ENCODE measurements around the gene MRPS30.
"Not testable (repeated sequence)": the region's sequence is repeated elsewhere in the genome, so short reads cannot be mapped to it uniquely, and the experiment has no call there.

The MRPS30 gene

DNA sequence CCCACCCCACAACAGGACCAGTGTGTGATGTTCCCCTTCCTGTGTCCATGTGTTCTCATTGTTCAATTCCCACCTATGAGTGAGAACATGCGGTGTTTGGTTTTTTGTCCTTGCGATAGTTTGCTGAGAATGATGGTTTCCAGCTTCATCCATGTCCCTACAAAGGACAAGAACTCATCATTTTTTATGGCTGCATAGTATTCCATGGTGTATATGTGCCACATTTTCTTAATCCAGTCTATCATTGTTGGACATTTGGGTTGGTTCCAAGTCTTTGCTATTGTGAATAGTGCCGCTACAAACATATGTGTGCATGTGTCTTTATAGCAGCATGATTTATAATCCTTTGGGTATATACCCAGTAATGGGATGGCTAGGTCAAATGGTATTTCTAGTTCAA lies 15.9 kb downstream of the MRPS30 start:
- not testable (repeated sequence) for DNase-seq

GRCh38 chr5:44827681-44828080 lies 18.9 kb downstream of the MRPS30 start:
- DNase-seq = no peak

DNA sequence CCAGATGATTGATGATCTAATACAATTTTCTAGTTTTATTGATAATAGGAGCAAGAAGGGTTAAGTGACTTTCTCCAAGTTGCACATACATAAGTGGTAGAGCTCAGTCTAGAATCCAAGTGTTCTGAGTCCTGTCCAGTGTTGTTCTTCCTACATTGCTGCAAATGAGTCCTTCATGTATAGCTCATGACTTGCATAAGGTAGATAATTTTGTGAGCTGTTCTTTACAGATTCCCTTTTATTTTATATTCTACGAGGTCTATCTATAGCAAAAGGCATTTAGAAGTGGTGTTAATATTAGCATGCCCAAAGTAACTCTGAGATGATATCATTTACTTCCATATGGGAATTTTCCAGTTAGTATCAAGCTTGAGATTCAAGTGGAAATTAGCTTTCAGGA lies 20.0 kb downstream of the MRPS30 start:
- no peak for DNase-seq

DNA sequence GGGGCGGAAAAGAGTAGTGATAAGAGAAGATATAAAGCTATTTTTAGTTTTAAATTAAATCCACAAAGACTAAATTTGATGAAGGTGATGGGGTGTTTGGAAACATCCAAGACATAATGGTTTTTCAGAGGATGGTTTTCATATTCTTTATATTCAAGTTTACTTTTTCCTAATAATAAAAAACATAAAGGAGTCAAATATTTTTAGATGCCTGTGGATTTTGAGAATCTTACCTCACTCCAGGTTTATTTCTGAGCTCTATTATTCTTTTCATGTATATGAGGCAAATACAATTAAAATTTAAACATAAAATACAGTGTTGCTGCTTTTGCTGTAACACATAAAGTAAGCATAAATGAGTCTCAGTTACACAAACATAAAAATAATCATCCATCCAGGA lies 22.2 kb downstream of the MRPS30 start:
- no peak for DNase-seq

DNA sequence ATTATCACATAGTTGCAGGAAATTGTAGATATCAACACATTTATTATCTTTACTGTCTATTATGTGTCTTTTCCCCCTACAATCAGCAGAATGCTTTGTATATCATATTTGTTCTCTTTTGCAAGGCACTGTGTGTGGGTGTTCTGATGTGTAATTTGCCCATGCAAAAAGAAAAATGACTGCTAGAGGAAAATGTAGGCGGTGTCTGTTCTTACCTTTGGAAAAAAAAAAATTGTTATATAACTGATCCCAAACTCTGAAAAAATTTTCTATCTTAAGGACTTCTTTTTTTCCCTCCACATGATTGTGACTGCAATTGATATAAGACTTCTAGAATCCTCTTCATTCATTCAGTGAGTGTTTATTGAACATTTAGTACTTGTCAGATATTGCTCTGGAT lies 24.5 kb downstream of the MRPS30 start:
- no peak for DNase-seq

DNA sequence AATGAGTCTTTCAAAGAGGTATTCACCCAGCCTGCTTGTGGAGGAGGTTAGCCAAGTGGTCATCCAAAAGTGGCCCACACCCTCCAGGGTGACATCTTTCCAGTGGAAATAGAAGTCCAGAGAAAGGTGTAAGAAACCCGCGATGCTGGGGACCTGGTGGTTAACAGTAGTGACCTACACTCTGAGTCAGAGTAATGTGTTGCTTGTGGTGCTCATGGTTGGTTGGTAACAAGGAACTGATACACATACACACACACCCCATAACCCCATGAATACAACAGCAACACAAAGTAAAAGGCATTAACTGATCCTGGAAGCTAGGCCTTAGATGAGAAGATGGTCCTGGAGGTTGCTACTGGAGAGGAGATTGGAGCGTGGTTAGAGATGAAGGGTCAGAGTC lies 26.9 kb downstream of the MRPS30 start:
- no peak for DNase-seq

DNA sequence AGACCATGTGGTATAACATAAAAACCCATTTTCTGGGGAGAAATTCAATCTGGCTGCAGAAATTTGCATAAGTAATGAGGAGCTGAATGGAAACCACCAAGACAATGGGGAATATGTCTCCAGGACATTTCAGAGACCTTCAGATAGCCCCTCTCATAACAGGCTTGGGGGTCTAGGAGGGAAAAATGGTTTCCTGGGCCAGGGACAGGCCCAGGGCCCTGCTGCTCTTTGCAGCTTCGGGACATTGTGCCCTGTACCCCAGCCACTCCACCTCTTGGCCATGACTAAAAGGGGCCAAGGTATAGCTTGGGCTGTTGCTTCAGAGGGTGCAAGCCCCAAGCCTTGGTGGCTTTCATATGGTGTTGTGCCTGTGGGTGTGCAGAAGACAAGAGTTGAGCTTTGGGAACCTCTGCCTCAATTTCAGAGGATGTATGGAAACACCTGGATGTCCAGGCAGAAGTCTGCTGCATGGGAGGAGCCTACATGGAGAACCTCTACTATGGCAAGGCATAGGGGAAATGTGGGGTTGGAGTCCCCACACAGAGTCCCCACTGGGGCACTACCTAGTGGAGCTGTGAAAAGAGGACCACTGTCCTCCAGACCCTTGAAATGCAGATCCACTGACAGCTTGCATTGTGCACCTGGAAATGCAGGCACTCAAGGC lies 30.4 kb downstream of the MRPS30 start:
- no peak for DNase-seq

- DNase-seq = no peak
Measured at GRCh38 chr5:44842496-44843282, 33.9 kb downstream of the MRPS30 start.

DNA sequence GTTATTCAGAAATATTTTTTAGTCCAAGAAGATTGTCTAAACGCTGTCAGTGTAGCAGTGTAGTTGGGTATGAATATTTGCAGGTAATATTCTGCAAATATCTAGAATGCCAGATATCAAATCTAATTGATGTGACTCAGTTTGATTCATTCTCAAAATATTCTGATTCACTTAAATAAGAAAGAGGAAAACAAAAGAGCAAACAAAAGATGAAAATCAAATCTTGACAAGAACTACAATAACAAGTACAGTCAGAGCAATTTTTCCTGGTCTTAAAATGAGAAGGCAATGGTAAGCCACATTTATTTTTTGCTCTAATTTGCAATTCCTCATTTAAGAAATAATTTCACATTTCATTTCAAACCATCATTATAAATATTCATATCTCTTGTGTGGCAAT lies 36.0 kb downstream of the MRPS30 start:
- DNase-seq = no peak

GRCh38 chr5:44845777-44846176 lies 37.0 kb downstream of the MRPS30 start:
- no peak for DNase-seq

DNA sequence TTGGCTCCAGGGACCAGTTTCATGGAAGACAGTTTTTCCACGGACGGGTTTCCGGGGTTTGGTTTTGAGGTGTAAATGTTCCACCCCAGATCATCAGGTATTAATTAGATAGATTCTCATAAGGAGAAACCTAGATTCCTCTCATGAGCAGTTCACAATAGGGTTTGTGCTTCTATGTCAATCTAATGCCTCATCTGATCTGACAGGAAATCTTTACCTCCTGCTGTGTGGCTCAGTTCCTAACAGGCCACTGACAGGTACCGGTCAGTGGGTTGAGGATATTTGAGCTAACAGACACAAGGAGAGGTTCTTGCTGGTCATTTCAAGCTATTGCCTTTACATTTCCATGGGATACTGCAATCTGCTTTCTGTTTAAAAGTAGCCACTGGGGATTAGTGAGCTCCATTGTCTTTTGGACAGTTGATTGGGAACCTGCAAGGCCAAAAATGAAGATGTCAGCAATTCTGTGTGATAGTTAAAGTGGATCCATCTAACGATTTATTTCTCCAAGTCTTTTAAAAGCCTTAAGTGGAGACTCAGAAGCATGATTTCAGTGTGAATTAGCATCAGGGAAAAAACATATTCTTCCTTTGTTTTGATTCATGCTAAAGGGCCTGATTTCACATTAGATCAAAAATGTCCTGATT lies 38.6 kb downstream of the MRPS30 start:
- DNase-seq = no peak

DNA sequence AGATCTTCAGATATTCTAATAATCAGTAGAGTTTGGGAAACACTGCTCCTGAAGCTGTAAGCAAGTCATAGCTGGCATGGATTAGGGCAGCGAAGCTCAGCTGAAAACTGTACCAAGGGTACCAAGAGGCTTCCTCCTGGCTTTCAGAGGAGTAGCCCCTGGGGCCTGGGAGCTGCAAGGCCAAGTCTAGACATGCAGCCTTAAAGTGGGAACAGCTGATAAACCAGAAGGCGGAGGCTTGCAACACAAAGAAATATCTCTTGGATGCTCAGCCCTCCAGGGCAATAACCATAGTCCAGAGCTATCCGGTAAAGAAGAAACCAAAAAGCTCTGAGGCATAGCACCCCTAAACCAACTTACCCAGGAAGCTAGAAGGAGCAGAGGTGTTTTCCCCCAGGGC lies 51.5 kb downstream of the MRPS30 start:
- no peak for DNase-seq

DNA sequence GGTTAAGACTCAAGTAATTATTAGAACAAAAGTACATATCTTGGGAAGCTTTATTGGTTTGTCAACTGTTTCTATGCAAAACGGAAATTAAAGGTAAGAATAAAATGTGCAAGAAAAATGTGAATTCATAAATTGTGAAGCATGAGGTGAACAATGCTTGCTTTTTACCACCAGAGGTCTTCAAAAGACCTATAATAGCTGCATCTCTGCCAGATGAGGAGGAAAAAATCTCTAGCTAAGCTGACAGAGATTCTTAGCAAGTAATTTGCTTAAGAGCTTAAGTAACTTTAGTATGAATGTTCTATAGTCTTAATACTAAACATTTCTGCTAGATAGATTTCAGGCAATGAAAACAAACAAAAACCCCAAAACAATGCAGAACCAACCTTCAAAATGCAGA lies 54.1 kb downstream of the MRPS30 start:
- DNase-seq = peak; percentile 67
